ENCODE measurements around the gene TRIM66. TPM values are rescaled to one million over a fixed set of nuclear protein-coding genes. Genes with fewer than 3 reads are reported as not detected.

TRIM66 gene
- total RNA-seq, 1 donor from 2014 or later = 7.3 TPM

- no peak overlapping the region for H3K4me3 ChIP-seq (ENCODE audit: insufficient read depth, low read depth, low read length)
- no peaks in the 10 kb centered on the region for H4K20me1 ChIP-seq (ENCODE audit: insufficient read depth, low read length)
- no peak for FAIRE-seq
- no peaks in the 10 kb centered on the region for H3K79me2 ChIP-seq (ENCODE audit: insufficient read depth, low read length)
- H3K27ac Mint-ChIP-seq (ENCODE audit: unreplicated experiment) = no peak overlapping the region
- H3K27me3 Mint-ChIP-seq (ENCODE audit: low read depth, unreplicated experiment) = no peaks in the 10 kb centered on the region
- H3K27me3 ChIP-seq (ENCODE audit: insufficient read depth, low read length) = no peaks in the 10 kb centered on the region
- H2AFZ ChIP-seq (ENCODE audit: low read depth, low read length) = no peak overlapping the region
- no peaks in the 10 kb centered on the region for H3K4me1 ChIP-seq (ENCODE audit: insufficient read depth, low read length)
- H3K4me2 ChIP-seq (ENCODE audit: low read length) = no peak overlapping the region
- no peaks in the 10 kb centered on the region for H3K9me3 Mint-ChIP-seq (ENCODE audit: unreplicated experiment)
- H3K36me3 Mint-ChIP-seq (ENCODE audit: low read depth, unreplicated experiment) = no peaks in the 10 kb centered on the region
- no peaks in the 10 kb centered on the region for H3K36me3 ChIP-seq (ENCODE audit: insufficient read depth, low read length)
- no peaks in the 10 kb centered on the region for H3K9me3 ChIP-seq (ENCODE audit: insufficient read depth, low read depth, low read length)
- H3K27ac ChIP-seq (ENCODE audit: low read depth, low read length) = no peak overlapping the region
- H3K4me3 Mint-ChIP-seq (ENCODE audit: unreplicated experiment) = no peak overlapping the region
- no peak for DNase-seq (ENCODE audit: low read depth)
- TF ChIP-seq EZH2 (IDR thresholded peaks at IDR 0.05; ENCODE audit: insufficient read depth, low read length) (no peak), CTCF (IDR thresholded peaks at IDR 0.05; ENCODE audit: insufficient read depth, low read depth, low read length) (no peak)
- H3K4me1 Mint-ChIP-seq (ENCODE audit: low read depth, unreplicated experiment) = no peaks in the 10 kb centered on the region
- H3K9ac ChIP-seq (ENCODE audit: low read length) = no peak overlapping the region
Observed at GRCh38 chr11:8573777-8574176, 108.7 kb downstream of the TRIM66 start.

GRCh38 chr11:8567602-8568198 is 114.8 kb downstream of the TRIM66 start:
- no peaks in the 10 kb centered on the region for H3K9me3 Mint-ChIP-seq (ENCODE audit: unreplicated experiment)
- H3K4me2 ChIP-seq (ENCODE audit: low read length) = peak overlapping the region; percentile 55
- FAIRE-seq (no peak), DNase-seq (ENCODE audit: low read depth) (peak; percentile 58)
- H3K36me3 ChIP-seq (ENCODE audit: insufficient read depth, low read length) = no peaks in the 10 kb centered on the region
- H3K9ac ChIP-seq (ENCODE audit: low read length) = no peak overlapping the region
- no peak overlapping the region for H3K4me3 ChIP-seq (ENCODE audit: insufficient read depth, low read depth, low read length)
- no peak overlapping the region for H3K27ac ChIP-seq (ENCODE audit: low read depth, low read length)
- H4K20me1 ChIP-seq (ENCODE audit: insufficient read depth, low read length) = no peaks in the 10 kb centered on the region
- peaks cover 11% of the 10 kb centered on the region for H3K4me1 Mint-ChIP-seq (ENCODE audit: low read depth, unreplicated experiment)
- no peaks in the 10 kb centered on the region for H3K9me3 ChIP-seq (ENCODE audit: insufficient read depth, low read depth, low read length)
- no peaks in the 10 kb centered on the region for H3K27me3 Mint-ChIP-seq (ENCODE audit: low read depth, unreplicated experiment)
- no peak overlapping the region for H2AFZ ChIP-seq (ENCODE audit: low read depth, low read length)
- TF ChIP-seq EZH2 (IDR thresholded peaks at IDR 0.05; ENCODE audit: insufficient read depth, low read length) = no peak
- no peak for TF ChIP-seq CTCF (IDR thresholded peaks at IDR 0.05; ENCODE audit: insufficient read depth, low read depth, low read length)
- H3K27ac Mint-ChIP-seq (ENCODE audit: unreplicated experiment) = no peak overlapping the region
- H3K36me3 Mint-ChIP-seq (ENCODE audit: low read depth, unreplicated experiment) = no peaks in the 10 kb centered on the region
- no peaks in the 10 kb centered on the region for H3K27me3 ChIP-seq (ENCODE audit: insufficient read depth, low read length)
- H3K79me2 ChIP-seq (ENCODE audit: insufficient read depth, low read length) = no peaks in the 10 kb centered on the region
- H3K4me3 Mint-ChIP-seq (ENCODE audit: unreplicated experiment) = no peak overlapping the region
- peaks cover 7% of the 10 kb centered on the region for H3K4me1 ChIP-seq (ENCODE audit: insufficient read depth, low read length)

GRCh38 chr11:8566613-8567210 is 115.8 kb downstream of the TRIM66 start:
- no peak overlapping the region for H3K4me3 Mint-ChIP-seq (ENCODE audit: unreplicated experiment)
- no peaks in the 10 kb centered on the region for H3K27me3 ChIP-seq (ENCODE audit: insufficient read depth, low read length)
- DNase-seq (ENCODE audit: low read depth) = peak; percentile 22
- no peak for TF ChIP-seq EZH2 (IDR thresholded peaks at IDR 0.05; ENCODE audit: insufficient read depth, low read length)
- TF ChIP-seq CTCF (IDR thresholded peaks at IDR 0.05; ENCODE audit: insufficient read depth, low read depth, low read length) = peak; percentile 50
- H3K27me3 Mint-ChIP-seq (ENCODE audit: low read depth, unreplicated experiment) = no peaks in the 10 kb centered on the region
- no peak overlapping the region for H3K4me2 ChIP-seq (ENCODE audit: low read length)
- H3K4me1 Mint-ChIP-seq (ENCODE audit: low read depth, unreplicated experiment) = peaks cover 11% of the 10 kb centered on the region
- no peaks in the 10 kb centered on the region for H3K79me2 ChIP-seq (ENCODE audit: insufficient read depth, low read length)
- no peaks in the 10 kb centered on the region for H3K36me3 ChIP-seq (ENCODE audit: insufficient read depth, low read length)
- peak; percentile 84 for FAIRE-seq
- H2AFZ ChIP-seq (ENCODE audit: low read depth, low read length) = no peak overlapping the region
- peaks cover 7% of the 10 kb centered on the region for H3K4me1 ChIP-seq (ENCODE audit: insufficient read depth, low read length)
- H3K9me3 Mint-ChIP-seq (ENCODE audit: unreplicated experiment) = no peaks in the 10 kb centered on the region
- no peak overlapping the region for H3K27ac ChIP-seq (ENCODE audit: low read depth, low read length)
- H3K9me3 ChIP-seq (ENCODE audit: insufficient read depth, low read depth, low read length) = no peaks in the 10 kb centered on the region
- no peaks in the 10 kb centered on the region for H3K36me3 Mint-ChIP-seq (ENCODE audit: low read depth, unreplicated experiment)
- H4K20me1 ChIP-seq (ENCODE audit: insufficient read depth, low read length) = no peaks in the 10 kb centered on the region
- no peak overlapping the region for H3K9ac ChIP-seq (ENCODE audit: low read length)
- no peak overlapping the region for H3K27ac Mint-ChIP-seq (ENCODE audit: unreplicated experiment)
- H3K4me3 ChIP-seq (ENCODE audit: insufficient read depth, low read depth, low read length) = no peak overlapping the region

Data from astrocyte (in vitro differentiated cells and primary cell).